ENCODE results near the gene CACTIN. TPM values are rescaled to one million over a fixed set of nuclear protein-coding genes. Genes with fewer than 3 reads are reported as not detected.

Gene CACTIN
- total RNA-seq, 1 experiment from 2014 or later: 33.2 TPM

DNA sequence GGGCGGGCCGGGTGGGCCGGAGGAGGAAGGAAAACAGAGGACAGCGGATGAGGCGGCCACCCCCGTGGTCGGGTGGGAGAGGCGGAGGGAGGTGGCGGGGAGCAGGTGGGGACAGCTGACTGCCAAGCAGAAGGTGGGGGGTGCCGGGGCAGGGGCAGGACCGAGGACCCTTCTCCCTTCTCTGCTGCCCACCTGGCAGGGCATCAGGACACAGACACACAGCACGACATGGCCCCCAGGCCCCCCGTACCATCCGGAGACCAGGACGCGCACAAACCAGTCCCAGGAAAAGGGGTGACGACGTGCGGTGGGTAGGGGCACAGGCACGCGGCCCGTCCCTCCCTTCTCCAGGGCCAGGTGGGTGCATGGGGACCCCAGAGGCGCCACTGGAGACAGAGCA is 11.0 kb upstream of the CACTIN start:
- intact Hi-C loops (cut with micrococcal nuclease): no loop called here
- CTCF ChIA-PET: no interaction called here
- Histone ChIP-seq H3K4me1 (ENCODE audit: control insufficient read depth in 1 of 2, insufficient read depth in 2 of 2, low read length in 2 of 2) (peaks cover under 1 to 3% of the 10 kb centered on the region in 2 experiments; a peak in 3 of 4 replicates), H2AFZ (ENCODE audit: low read depth, low read length, poor library complexity, severe bottlenecking) (no peak overlapping the region), H3K9ac (ENCODE audit: low read length) (no peak overlapping the region), H3K4me3 (replicated peaks in 1 of 2; ENCODE audit: low read depth in 1 of 2, low read length in 2 of 2) (no peak overlapping the region), H3K9me2 (ENCODE audit: insufficient read depth) (no peaks in the 10 kb centered on the region), H3K36me3 (ENCODE audit: control insufficient read depth in 1 of 2, insufficient read depth in 2 of 2, low read length in 2 of 2) (no peaks in the 10 kb centered on the region; a peak in 1 of 4 replicates), H3K4me2 (ENCODE audit: low read length) (no peak overlapping the region), H3K27ac (ENCODE audit: low read depth, low read length) (no peak overlapping the region), H3K9me3 (ENCODE audit: control insufficient read depth in 1 of 2, insufficient read depth in 1 of 2, low read depth in 1 of 2, low read length in 2 of 2) (no peaks in the 10 kb centered on the region), H3K27me3 (ENCODE audit: insufficient read depth, low read length) (no peaks in the 10 kb centered on the region), H4K20me1 (ENCODE audit: insufficient read depth) (no peaks in the 10 kb centered on the region), H3K79me2 (ENCODE audit: insufficient read depth, low read length) (no peaks in the 10 kb centered on the region)
- TF ChIP-seq, protein P1, sequence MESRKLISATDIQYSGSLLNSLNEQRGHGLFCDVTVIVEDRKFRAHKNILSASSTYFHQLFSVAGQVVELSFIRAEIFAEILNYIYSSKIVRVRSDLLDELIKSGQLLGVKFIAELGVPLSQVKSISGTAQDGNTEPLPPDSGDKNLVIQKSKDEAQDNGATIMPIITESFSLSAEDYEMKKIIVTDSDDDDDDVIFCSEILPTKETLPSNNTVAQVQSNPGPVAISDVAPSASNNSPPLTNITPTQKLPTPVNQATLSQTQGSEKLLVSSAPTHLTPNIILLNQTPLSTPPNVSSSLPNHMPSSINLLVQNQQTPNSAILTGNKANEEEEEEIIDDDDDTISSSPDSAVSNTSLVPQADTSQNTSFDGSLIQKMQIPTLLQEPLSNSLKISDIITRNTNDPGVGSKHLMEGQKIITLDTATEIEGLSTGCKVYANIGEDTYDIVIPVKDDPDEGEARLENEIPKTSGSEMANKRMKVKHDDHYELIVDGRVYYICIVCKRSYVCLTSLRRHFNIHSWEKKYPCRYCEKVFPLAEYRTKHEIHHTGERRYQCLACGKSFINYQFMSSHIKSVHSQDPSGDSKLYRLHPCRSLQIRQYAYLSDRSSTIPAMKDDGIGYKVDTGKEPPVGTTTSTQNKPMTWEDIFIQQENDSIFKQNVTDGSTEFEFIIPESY (IDR thresholded peaks at IDR 0.05; ENCODE audit: extremely low read depth, insufficient replicate concordance, low read length): no peak
- no peak for TF ChIP-seq POLR2AphosphoS5 (IDR thresholded peaks at IDR 0.05; ENCODE audit: low read depth, low read length)
- POLR2A ChIA-PET: no interaction called here
- no peak for DNase-seq (ENCODE audit: low read depth, low spot score)
- ATAC-seq: no peak
- RAD21 ChIA-PET (ENCODE audit: low non-redundant PET in 1 of 2, low total read pairs in 2 of 2, uncharacterized antibody in 2 of 2, unreplicated experiment in 2 of 2): no interaction called here
- BruUV-seq (replicated peaks): no TSS peak

DNA sequence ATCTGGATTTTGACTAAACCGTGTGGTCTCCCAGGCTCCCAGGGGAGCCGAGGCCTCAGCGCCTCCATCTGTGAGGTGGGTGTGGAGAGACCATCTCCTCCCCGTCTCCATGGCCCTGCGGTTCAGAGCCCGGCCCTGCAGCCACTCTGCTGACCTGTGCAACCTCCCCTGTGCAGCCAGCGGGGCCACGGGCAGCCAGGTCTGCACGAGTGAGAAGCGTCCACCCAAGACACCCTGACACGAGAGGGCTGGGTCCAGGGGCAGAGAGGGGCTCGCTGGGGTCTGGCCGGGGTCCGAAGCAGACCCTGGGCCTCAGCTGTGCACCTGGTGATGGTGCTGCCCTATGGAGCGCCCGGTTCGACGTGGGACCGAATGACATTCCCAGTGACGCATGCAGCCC is 10.4 kb upstream of the CACTIN start:
- H2AFZ ChIP-seq (ENCODE audit: low read depth, low read length, poor library complexity, severe bottlenecking): no peak overlapping the region
- H3K9ac ChIP-seq (ENCODE audit: low read length): no peak overlapping the region
- H3K4me1 ChIP-seq (ENCODE audit: control insufficient read depth in 1 of 2, insufficient read depth in 2 of 2, low read length in 2 of 2): no peaks in the 10 kb centered on the region
- CTCF ChIA-PET: no interaction called here
- no peaks in the 10 kb centered on the region; a peak in 1 of 4 replicates for H3K36me3 ChIP-seq (ENCODE audit: control insufficient read depth in 1 of 2, insufficient read depth in 2 of 2, low read length in 2 of 2)
- H3K79me2 ChIP-seq (ENCODE audit: insufficient read depth, low read length): no peaks in the 10 kb centered on the region
- BruUV-seq (replicated peaks): no TSS peak
- H3K4me3 ChIP-seq (replicated peaks in 1 of 2; ENCODE audit: low read depth in 1 of 2, low read length in 2 of 2): no peak overlapping the region
- H3K9me3 ChIP-seq (ENCODE audit: control insufficient read depth in 1 of 2, insufficient read depth in 1 of 2, low read depth in 1 of 2, low read length in 2 of 2): no peaks in the 10 kb centered on the region
- intact Hi-C loops (cut with micrococcal nuclease): no loop called here
- no peaks in the 10 kb centered on the region for H4K20me1 ChIP-seq (ENCODE audit: insufficient read depth)
- H3K27me3 ChIP-seq (ENCODE audit: insufficient read depth, low read length): no peaks in the 10 kb centered on the region
- H3K4me2 ChIP-seq (ENCODE audit: low read length): no peak overlapping the region
- ATAC-seq: no peak
- no peak overlapping the region for H3K27ac ChIP-seq (ENCODE audit: low read depth, low read length)
- DNase-seq (ENCODE audit: low read depth, low spot score): no peak
- POLR2A ChIA-PET: no interaction called here
- no peaks in the 10 kb centered on the region for H3K9me2 ChIP-seq (ENCODE audit: insufficient read depth)
- RAD21 ChIA-PET (ENCODE audit: low non-redundant PET in 1 of 2, low total read pairs in 2 of 2, uncharacterized antibody in 2 of 2, unreplicated experiment in 2 of 2): no interaction called here
- TF ChIP-seq CBX3 (IDR thresholded peaks at IDR 0.05; ENCODE audit: low read depth) (no peak), ZFX (IDR thresholded peaks at IDR 0.05) (no peak), FOSL1 (IDR thresholded peaks at IDR 0.05; ENCODE audit: low read depth) (no peak), YY1 (IDR thresholded peaks at IDR 0.05; ENCODE audit: extremely low read depth, insufficient replicate concordance, low read depth, low read length) (no peak), EZH2phosphoT487 (IDR thresholded peaks at IDR 0.05; ENCODE audit: borderline replicate concordance) (no peak), POLR2A (IDR thresholded peaks at IDR 0.05; ENCODE audit: borderline replicate concordance, extremely low read depth, insufficient read depth, insufficient read length) (no peak)
- TF ChIP-seq, protein P2, sequence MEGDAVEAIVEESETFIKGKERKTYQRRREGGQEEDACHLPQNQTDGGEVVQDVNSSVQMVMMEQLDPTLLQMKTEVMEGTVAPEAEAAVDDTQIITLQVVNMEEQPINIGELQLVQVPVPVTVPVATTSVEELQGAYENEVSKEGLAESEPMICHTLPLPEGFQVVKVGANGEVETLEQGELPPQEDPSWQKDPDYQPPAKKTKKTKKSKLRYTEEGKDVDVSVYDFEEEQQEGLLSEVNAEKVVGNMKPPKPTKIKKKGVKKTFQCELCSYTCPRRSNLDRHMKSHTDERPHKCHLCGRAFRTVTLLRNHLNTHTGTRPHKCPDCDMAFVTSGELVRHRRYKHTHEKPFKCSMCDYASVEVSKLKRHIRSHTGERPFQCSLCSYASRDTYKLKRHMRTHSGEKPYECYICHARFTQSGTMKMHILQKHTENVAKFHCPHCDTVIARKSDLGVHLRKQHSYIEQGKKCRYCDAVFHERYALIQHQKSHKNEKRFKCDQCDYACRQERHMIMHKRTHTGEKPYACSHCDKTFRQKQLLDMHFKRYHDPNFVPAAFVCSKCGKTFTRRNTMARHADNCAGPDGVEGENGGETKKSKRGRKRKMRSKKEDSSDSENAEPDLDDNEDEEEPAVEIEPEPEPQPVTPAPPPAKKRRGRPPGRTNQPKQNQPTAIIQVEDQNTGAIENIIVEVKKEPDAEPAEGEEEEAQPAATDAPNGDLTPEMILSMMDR (IDR thresholded peaks at IDR 0.05 in 2 of 3, conservative IDR thresholded peaks at IDR 0.05 in 1 of 3; ENCODE audit: borderline replicate concordance in 1 of 3, insufficient read depth in 1 of 3, low read depth in 2 of 3, low read length in 2 of 3): no peak
